ENCODE data around the gene PTPRK.

DNA sequence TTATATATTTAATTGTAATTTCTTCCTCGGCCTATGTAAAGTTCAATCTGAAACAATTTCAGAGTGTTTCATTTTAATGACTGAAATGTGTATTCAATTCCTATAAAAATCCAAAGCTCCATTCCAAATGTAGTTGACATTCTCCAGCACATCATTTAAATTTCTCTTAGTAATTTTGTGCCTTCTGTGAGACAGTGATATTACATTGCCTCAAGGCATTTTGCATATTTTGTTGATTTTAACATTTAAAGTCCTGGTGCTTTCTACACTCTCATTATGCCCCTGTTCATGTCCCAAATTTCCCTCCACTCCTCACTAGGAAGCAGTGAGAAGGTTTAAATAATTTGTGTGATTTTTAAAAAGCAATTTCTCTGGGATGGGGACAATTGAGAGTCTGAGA is 585.4 kb downstream of the PTPRK start:
- TF ChIP-seq EZH2 (IDR thresholded peaks at IDR 0.05; ENCODE audit: borderline replicate concordance, low read length), result no peak
- TF ChIP-seq, protein P1, sequence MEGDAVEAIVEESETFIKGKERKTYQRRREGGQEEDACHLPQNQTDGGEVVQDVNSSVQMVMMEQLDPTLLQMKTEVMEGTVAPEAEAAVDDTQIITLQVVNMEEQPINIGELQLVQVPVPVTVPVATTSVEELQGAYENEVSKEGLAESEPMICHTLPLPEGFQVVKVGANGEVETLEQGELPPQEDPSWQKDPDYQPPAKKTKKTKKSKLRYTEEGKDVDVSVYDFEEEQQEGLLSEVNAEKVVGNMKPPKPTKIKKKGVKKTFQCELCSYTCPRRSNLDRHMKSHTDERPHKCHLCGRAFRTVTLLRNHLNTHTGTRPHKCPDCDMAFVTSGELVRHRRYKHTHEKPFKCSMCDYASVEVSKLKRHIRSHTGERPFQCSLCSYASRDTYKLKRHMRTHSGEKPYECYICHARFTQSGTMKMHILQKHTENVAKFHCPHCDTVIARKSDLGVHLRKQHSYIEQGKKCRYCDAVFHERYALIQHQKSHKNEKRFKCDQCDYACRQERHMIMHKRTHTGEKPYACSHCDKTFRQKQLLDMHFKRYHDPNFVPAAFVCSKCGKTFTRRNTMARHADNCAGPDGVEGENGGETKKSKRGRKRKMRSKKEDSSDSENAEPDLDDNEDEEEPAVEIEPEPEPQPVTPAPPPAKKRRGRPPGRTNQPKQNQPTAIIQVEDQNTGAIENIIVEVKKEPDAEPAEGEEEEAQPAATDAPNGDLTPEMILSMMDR (conservative IDR thresholded peaks at IDR 0.05 in 1 of 2, IDR thresholded peaks at IDR 0.05 in 1 of 2; ENCODE audit: extremely low read depth in 1 of 2, insufficient read depth in 1 of 2, low read depth in 1 of 2, low read length in 2 of 2), result no peak
